ENCODE data around the gene SLC6A6.
"Not testable (repeated sequence)": the region's sequence is repeated elsewhere in the genome, so short reads cannot be mapped to it uniquely, and the experiment has no call there.

Gene SLC6A6

DNA sequence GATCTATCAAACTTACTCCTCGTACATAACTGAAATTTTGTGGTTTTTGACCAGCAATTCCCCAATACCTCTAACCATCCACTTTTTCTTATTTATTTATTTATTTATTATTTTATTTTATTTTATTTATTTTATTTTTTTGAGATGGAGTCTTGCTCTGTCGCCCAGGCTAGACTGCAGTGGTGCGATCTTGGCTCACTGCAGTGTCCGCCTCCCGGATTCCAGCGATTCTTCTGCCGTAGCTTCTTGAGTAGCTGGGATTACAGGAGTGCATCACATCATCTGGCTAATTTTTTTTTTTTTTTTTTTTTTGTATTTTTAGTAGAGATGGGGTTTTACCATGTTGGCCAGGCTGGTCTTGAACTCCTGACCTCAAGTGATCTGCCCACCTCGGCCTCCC lies 35.3 kb downstream of the SLC6A6 start:
- DNase-seq, result not testable (repeated sequence)

DNA sequence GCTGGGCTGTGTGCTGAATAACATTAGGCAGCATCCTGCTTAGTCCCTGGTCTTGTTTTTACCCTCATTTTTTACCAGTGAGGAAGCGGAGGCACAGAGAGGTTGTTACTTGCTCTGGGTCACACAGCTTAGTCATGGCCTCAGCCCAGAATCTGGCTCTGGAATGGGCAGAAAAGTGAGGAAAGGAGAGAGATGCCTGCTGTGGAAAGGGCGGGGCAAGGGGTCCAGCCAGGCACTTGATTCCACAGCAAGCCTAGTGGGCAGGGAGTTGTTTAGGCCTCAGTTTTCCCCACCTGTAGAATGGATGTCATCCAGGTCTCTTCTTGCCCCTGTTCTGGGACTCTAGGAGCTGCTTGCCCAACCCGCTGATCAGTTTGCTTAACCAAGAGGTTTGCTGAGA lies 35.9 kb downstream of the SLC6A6 start:
- no peak for DNase-seq

DNA sequence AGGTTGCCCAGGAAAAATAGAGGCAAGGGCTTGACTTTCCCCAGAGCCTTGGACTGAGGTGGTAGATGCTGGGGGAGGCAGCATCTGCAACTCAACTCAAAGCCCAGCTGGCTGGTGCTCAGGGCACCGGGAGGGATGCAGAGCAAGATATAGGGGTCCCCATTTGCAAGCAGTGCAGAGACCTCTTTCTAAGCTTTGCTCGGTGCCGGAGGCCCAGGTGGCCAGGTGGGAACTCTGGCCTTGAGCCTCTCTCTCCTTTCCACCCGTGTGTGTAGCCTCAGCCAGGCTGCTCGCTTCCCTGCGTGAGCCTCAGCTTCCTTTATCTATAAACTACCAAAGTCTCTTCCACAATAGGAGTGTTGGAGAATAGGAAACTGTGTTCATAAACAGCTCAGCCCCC lies 36.5 kb downstream of the SLC6A6 start:
- DNase-seq, result no peak

DNA sequence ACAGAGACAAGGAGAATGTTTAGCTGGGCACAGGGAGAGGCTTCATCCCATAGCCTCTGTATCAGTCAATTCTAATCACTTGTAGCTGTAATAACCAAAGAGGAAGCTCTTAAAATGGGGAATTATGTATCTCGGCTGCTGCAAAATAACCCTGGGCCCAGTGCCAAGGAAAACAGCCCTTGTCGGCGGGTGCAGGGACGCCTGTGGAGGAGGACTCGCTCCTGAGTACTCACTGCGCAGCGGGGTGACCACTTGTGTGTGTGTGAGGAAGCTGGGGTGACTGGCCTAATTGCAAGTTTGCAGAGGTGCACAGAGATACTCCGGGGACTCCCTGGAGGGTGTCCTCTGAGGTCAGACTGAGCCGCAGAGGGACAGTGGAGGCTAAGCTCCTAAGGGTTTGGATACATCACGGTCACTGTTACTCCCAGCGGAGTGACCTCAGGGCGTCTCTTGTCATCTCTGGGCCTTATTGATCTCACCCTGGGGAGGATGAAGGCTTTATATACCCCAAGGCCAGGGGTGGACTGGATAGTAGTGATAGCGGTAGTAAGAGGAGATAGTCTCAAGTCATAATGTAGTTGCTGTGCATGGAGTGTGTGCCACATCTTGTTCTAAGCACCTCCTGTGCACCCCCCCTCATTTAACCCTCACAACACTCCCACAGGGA lies 37.2 kb downstream of the SLC6A6 start:
- DNase-seq, result no peak

DNA sequence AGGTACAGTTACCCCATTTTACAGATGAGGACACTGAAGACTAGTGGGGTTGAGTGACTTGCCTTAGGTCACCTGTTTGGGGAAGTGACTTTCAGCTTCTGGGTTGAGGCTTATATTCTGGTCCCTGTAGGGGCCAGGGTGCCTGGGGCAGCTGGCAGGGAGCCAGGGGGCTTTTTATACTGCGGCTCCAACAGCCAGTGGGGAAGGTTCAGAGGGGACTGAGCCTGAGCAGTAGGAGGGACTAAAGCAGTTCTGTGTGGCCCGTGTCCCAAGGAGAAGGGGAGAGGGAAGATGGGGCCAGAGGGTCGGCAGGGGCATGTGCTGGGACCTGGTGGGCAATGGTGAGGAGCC lies 37.7 kb downstream of the SLC6A6 start:
- DNase-seq, result no peak

DNA sequence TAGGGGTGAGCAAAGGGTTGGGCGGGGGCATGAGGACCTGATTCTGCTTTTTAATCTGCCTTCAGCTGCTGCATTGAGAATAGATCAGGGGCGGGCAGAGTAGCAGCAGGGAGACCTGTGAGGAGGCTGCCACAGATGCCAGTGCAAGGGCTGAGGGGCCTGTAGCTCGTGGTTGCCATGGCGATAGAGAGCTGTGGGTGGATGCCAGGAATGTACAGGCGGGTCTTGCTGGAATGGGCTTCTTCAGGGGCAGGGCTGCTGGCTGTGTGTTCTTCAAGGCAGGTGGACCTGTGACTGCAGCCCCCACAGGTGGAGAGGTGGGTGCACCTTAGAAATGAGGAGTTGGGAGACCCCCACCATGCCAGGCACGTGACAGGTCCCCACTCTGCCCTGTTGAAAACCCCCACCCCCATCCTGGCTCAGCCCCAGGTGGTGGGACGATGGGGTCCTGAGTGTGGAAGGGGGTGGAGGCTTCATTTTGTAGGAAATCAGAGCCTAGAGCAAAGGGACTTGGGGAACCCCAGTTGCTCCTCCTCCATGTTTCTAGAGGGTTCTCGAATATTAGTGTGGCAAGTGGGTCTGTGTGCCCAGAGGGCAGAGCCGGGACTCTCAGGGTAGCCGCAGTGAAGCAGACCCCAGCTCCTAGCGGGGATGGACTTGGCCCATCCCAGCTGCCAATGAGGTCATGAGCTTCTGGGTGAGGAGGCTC lies 38.3 kb downstream of the SLC6A6 start:
- no peak for DNase-seq

DNA sequence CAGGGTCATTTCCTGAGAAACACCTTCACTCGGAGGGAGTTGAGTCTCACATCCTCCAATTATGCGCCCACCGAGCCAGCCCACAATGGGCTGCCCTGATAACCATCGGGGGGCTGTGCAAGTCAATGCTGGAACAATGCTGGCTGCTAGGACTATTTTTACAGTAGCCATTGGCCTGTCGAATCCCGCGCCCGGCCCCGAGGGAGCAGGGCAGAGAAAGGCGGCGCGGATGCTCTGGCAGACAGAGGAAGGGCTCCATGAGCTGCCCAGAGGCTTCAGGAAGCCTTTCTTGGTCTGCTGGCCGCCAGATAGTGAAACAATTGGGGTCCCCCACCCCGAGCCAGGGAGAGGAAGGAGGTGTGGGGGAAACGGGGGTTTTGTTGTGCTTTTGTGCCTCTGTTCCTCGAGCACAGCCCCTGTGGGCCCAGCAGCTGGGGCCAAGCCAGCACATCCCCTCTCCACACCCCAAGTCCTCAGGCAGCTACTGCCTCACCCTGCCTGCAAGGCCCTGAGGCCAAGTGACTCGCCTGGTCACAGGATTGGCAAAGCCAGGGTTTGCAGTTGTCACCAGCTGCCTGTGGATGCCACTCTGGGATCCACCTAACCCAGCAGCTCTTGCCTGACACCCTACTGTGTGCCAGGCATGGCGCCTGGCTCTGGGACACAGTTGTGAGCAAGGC lies 39.0 kb downstream of the SLC6A6 start:
- DNase-seq, result no peak

DNA sequence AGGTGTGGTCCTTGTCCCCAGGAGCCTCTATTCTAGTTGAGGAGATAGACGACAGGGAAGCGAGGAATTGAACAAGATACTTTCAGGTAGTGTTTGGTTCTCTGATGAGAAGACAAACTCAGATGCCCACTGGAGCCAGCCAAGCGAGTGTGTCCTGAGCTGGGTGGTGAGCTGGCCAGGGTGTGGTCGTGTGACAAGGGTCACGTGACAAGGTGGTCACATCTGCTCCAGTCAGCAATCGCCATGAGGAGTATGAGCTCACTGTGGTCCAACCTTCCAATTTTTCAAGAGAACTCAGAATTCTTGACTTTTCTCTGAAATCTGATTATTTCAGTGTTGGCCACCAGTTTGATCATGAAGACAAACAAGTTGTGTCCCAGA lies 39.5 kb downstream of the SLC6A6 start:
- DNase-seq, result no peak

DNA sequence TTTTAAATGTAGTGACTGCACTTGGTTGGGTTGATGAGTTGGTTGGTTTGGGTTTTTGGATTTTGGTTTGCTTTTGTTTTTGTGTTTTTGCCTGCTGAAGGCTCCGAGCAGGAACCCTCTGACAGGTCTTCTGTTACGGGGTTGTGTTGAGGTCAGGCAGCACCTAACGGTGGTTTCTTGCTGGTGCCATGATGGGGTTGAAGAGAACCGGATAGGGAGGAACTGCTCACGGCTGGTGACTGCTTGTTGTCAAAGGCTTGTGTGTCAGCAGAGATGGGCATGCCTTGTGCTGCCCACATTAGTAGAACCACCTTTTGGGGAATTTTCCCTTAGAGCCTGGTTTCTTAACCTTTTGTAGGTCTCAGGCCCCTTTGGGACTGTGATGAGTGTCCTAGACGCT lies 42.0 kb downstream of the SLC6A6 start:
- DNase-seq, result no peak

DNA sequence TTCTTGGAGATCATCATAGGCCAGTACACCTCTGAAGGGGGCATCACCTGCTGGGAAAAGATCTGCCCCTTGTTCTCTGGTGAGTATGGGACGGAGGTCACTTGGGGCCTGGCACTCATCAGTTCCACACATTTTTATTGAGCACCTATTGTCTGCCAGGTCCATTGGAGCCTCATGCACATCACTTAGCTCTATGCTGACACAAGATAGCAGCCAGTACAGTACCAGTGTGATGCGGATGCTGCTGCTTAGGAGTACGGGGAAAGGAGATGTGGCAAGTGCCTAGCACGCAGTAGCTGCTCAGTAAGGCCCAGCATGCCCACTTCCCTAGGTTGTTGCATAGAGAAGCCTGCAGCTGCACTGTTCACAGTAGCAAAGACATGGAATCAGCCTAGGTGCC lies 43.4 kb downstream of the SLC6A6 start:
- DNase-seq, result no peak

DNA sequence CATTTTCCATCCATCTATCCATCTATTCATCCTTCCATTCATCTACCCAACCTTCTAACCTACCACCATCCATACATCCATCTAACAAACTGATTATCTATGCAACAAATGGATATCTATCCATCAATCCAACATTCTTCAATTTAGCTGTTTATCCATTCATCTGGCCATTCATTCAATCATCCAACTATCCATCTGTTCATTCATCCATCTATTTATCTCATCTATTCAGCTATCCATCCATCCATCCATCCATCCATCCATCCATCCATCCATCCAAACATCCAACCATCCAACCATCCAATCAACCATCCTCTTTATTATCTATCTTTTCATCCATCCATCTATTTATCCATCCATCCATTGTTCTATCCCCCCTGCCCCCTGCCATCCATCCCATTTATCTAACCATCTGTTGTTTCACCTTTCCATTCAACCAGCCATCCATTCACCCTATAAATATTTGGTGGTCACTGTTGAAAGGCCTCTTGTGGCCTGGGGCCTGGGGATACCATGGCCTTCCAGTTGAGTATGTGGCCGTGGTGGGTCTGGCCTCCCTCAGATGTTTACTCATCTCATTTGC lies 44.7 kb downstream of the SLC6A6 start:
- no peak for DNase-seq

DNA sequence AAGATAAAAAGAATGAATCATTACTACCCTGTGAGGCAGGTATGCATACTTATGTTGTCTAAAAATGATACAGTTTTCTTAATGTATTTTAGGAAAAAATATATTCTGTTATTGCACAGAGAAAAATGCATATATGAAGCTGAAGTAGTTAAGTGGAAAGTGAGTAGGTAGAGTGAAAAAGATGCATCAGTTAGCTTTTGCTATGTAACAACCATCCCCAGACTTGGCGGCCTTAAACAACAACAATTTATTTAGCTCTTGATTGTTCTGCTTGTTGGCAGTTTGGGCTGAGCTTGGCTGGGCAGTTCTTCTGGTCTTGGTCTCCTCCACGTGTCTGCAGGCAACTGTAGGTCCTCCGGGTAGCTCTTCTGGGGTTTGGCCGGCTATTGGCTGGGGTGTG lies 45.7 kb downstream of the SLC6A6 start:
- no peak for DNase-seq

DNA sequence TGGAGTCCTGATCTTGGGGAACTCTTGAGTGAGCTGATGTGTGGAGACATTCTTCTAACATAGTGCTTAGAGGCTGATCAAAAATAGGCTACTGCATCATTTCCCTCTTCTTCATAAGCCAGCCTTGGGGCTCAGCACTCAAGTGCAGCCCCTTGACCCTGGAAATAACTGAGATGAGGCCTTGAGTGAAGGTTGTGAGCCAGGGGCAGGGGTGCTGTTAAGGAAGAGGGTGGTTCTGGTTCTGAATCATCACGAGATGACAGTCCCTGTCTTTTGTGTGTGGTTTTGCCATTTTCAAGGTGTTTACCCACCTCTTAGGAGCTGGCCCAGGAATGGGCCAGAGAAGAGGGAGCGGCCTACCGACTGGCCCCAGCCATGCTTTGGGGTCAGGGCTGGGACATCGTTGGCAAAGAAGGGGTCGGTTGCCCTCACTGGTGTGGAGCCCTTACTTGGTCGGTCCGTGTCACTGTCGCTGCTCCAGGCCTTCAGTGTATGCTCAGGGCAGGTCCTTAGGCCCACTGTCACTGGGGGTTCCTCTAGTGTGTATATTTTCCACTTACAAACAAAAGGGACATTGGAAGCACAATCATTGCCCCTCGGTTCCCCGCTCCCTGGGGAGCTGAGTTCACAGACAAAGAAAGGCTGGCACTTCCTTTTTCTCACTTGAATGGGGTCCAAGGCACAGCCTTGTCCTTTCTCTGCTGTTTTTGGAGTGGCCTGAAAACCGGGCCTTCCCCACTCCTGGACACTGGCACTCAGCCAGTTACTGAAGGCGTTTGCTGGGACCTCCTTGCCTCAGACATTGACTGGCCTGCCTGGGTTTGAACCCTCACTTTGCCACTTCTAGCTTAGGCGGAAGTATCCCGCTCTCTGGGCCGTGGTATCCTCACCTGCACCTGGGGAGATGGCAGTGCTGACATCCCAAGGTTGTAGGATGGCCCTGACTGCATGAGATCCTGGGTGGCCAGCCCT lies 46.6 kb downstream of the SLC6A6 start:
- no peak for DNase-seq

DNA sequence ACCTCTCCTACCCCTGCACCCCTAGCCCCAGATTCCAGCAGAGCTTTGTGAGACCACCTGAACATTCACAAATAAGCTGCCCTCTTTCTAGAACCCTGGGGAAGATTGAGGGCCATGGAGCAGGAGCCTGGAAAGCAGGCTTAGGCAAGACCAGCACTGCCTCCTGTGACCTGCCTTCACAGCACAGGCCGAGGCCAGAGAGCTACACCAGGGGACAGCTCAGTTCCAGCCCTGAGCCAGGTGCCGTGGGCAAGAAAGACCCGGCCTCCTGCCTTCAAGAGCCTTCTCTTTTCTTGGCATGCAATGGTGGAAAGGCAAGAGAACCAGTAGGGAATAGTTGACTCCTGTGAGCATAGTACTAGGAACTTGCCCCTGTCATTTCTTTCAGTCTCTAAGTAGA lies 48.1 kb downstream of the SLC6A6 start:
- no peak for DNase-seq

DNA sequence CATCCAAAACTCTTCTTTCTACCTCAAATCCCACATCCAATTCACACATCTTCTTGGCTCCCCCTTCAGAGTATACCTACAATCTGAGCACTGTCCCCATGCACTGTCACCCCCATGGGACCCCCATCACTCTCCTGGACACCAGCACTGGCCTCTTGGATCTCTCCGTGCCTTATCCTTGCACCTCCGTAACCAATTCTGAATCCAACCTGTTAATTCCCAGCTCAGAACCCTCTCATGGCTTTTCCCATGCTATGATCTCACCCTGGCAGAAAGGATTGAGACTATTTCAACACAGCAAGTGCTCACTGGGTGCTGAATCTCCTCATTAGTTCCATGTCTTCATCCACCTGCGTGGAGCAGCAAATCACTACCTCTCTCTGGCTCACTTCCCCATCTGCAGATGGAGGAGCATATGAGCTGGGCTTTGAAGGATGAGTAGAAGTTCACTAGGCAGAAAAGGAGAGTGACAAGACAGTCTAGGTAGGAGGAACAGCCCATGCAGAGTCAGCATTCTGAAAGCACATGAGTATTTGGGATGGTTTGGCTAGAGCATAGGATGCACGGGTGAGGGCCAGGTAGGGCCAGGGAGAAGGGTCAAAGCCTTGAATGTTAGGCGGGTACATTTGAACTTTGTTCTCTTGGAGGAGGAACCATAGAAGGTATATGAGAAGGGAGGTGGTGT lies 48.7 kb downstream of the SLC6A6 start:
- DNase-seq, result no peak

DNA sequence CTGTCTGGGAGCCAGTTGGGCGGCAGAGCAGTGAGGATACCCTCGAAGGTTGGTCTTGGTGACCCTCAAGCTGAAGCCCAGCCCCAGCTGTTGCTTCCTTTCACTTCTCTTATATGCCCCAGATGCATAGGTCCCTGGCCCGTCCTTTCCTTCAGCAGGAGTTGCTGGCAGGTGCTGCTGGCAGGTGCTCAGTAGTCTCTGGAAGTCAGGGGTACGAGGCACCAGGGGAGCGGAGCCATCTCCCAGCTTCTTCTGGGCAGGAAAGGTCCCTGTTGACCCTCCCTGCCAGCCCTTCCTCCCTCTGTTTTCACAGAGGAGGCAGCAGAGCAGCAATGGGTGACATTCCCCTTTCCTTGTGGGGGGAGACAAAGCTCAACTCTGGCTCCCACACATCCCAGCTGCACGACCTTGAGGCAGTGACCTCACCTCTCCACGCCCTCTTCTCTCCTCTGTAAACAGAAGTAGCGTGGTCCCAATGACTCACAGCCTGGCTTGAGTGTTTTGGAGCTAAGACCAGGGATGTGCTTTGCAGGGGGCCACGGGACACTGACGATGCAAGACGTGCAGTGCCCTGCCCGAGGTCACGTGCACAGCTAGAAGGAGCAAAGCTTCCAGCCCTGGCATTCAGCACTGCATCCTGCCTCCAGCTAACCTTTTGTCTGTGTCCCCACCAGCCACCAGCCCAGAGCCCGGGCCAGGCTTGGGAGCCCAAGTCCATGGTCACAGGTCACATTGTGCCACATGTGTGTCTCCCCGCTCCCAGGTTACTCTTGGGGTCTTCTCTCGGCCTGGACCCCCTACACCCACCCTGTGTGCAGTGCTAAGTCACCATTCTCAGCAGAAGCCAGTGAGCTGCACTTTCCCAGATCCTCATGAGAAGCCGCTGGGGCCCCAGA lies 49.7 kb downstream of the SLC6A6 start:
- no peak for DNase-seq

DNA sequence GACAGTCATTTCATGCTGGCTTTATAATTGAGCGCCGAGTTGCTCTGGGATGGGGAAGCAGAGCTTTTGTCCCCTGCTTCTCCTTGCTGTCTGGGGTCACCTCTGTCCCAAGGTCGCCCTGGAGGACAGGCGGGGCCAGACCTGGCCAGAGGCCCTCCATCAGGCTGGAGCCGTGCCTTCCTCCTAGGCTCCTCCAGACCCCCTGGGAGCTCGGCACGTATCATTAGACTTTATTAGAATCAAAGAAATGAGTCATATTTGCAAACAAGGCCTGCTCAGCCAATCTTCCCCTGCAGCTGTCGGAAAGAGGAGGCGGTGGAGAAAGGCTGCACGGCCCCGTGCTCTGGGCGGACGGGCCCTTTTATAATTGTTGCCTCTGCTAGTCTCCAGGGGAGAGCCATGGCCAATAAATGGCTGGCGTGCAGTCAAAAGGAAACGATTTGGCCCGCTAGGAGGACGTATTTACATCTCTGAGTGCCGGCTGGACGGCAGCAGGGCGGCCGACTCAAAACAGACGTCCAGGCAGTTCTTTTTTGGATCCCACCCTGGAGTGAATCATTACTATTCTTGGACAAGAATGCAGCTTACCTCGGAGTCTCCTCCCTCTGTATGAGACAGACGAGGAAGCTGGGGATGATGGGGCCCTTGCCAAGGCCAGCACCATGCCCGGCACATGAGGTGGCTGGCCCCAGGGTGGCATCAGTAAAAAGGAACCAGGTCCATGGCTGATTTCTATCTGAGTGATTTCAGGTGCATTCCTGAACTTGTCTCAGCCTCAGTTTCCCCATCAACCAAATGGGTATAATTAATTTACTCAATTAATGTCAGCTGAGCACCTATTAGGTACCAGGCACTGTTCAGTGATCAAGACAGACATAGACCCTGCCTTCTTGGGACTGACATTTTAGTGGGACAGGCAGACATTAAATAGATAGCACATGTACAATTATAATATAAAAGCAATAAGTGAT lies 50.6 kb downstream of the SLC6A6 start:
- DNase-seq, result no peak

DNA sequence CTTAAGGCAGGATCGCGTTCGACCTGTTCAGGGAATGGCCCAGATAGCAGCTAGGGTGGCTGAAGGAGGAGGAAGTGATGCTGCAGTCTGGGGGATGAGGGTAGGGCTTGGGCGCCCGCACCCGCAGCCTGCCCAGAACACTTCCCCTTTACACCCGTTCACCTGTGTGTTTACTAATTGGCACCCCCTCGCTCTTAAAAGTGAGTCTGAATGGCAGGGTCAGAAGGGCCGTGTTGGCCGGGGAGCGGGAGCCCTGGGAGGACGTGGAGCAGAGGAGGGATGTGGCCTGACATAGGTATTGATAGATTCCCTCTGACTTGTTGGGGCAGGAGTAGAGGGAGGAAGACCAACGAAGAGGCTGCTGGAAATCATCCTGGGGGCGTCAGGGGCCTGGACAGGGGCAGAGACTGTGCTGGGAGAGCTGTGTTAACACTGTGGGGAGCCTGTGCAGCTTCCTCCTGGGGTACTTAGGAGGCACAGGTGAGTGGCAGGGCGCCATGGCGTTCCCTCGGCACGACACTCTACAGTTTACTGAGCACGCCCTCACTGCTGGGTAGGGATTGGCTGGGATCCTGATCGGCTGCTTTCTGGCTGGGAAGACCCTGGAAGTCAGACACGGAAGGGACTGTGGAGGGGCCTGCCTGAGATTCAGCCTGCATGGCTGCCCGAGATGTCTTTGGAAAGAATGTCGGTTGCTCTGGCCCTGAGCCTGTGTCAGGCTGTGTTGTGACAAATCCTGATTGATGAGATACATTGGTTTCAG lies 51.7 kb downstream of the SLC6A6 start:
- DNase-seq, result no peak

Data from T-helper 2 cell (primary cell).